NCI-H510A treated with DMSO at 0.1 percent for 48 hours (cell line): ENCODE results near the gene SLC9A1.

Experiments used
- DNase-seq: peaks from one replicate; lab custom pipeline; 2025; lab: John Stamatoyannopoulos, UW

SLC9A1 gene

DNA sequence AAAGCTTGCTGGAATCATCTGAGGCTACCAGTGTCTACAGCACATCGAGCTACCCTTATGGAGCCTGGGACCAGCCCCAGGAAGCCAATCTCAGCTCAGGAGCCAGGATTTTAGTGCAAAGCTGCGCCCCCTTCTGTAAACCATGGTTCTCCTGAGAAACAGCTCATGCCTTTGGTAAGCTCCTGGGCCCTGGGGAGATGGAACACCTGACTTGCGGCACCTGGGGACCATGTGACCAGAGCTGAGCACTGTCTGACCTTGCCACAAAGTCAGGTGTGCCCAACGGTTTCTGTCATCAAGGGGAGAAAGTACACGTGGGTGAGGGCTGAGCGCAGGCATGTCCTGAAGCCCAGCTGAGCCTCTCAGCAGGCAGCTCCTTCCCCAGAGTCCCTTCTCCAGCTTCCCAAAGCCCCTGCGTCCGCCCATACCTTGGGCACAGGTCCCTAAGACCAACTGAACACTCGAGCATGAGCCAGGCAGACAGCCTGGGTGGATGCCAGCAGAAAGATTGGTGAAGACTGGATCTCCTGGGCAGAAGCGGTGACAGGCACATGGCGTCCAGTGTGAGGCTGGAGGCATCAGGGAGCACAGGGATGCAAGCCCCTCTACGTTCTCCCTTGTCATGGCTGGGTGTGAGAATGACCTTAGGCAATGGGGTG, 84.4 kb downstream of the SLC9A1 start:
- DNase-seq = no peak

DNA sequence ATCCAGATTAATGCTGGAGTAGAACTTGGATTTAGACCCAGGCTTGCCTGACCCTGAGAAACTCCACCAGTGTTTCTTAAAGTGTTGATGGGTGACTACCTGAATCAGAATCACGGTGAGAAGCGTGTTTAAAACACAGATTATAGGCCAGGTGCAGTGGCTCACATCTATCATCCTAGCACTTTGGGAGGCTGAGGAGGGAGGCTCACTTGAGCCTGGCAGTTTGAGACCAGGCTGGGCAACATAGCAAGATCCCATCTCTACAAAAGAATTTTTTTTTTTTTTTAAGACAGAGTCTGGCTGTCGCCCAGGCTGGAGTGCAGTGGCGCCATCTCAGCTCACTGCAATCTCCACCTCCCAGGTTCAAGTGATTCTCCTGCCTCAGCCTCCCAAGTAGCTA, 86.0 kb downstream of the SLC9A1 start:
- no peak for DNase-seq

DNA sequence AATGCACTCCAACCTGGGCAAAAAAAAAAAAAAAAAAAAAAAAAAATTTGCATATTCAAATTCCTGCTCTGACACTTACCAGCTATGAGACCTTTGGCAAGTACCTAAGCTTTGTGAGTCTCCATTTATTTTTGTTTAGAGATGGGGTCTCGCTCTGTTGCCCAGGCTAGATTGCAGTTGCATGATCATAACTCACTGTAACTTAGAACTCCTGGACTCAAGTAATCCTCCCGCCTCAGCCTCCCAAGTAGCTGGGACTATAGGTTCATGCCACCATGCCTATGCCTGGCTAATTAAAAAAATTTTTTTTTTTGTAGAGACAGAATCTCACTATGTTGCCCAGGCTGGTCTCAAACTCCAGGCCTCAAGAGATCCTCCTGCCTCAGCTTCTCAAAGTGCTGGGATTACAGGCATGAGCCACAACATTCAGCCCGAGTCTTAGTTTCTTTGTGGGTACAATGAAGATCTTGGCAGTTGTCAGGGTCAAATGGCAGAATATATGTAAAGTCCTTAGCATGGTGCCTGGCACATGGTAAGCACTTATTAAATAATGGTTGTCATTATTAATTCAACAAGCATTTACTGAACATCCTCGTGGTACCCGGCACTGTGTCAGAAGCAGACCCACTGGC, 88.8 kb downstream of the SLC9A1 start:
- DNase-seq = no peak

DNA sequence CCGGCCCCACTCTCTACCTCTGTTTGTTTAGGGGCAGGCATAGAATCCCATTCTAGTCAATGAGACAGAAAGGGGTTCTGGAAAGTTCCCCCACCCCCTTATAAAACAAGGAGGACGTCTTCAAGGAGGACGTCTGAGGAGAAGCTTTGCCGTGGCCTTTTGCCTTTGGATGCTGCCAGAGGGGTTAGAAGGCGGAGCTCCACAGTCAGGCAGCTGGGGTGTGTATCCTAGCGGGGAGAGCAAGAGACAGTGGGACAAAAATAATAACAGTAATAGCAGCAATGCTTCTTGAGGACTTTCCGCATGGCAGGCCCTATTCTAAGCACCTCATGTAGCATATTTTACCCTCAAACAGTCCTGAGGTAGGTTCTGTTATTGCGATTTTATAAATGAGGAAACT, 94.0 kb downstream of the SLC9A1 start:
- no peak for DNase-seq

DNA sequence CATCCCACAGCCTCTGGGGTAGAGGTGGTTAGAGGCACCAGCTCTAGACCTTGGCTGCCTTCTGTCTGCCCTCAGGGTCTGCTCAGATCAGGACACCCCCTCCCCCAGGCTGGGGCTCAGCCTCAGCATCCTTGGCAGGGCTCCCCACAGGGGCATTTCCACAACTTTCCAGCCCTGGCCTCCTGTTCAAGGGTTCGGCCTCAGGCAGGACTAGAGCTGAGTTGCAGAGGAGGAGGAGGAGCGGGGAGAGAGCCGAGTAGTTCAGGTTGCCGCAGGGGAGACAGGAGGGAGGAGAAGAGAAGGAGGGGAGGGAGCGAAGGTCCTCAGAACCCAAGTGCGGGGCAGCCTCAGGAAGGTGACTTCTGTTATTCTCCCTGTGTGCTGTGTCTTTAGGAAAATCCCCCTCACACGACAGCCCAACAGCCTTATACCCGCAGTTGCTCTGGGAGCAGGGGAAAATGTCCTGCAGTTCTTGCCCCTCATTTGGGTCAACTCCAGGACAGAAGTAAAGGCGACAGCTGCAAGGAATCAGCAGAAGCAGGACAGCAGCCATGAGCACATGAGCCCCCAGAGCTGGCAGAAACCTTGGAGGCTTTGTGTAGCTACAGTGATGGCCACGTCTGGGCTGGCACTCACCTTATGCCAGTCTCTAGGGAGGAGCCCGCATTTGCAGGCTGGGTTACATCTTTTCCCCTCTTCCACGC, 95.8 kb downstream of the SLC9A1 start:
- no peak for DNase-seq

DNA sequence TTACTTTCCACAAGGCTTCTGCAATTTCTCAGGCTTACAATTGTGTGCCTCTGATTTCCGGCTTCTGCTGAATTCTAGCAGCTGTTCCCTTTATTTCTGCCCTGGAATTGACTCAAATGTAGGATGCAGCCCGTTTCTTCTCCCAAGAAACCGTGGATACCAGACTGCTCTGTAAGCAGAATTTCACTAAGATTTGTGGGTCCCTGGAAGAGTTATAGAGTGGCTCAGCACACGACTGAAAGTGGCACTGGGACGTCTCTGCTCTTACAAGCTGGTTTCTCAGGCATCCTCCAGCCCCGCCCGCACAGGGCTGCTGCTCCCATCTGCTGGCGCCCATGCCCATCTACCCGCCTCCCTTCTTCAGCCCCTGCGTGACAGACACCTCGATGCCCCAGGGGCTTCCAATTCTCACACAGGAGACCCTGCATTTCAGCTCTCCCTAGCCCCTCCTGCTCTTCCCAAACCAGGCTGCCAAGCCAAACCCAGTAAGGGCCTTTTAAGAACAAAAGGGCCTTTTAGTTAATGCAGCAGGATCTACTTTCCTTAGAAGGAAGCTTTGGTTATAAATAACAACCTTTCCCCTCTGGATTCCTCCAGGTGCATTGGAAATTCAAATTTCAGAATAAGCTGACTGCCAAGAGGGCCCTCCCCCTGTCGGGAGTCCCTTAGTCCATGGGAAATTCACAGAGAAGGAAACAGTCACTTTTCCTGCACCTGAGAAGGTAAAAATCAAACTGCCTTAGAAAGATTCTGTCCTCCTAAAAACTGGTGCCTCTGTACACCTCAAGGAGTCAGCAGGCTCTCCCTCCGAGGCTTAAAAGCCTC, 96.9 kb downstream of the SLC9A1 start:
- DNase-seq = peak; percentile 14

DNA sequence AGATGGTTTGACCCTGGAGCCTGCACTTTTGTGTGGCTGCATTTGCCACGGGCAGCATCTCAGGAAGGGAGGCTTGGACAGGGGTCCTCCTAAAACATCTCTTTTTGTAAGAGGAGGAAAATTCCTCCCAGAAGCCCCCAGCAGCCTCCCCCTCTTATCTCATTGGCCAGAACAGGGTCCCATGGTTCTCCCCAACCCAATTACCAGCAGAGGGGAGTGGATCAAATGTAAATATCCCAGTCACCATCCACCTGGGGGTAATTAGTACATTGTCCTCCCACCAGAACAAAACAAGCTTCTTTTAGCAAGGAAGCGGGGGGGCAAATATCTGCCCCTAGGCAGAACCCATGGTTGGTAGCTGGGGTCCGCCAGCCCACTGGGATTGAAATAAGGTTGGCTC, 97.5 kb downstream of the SLC9A1 start:
- no peak for DNase-seq

DNA sequence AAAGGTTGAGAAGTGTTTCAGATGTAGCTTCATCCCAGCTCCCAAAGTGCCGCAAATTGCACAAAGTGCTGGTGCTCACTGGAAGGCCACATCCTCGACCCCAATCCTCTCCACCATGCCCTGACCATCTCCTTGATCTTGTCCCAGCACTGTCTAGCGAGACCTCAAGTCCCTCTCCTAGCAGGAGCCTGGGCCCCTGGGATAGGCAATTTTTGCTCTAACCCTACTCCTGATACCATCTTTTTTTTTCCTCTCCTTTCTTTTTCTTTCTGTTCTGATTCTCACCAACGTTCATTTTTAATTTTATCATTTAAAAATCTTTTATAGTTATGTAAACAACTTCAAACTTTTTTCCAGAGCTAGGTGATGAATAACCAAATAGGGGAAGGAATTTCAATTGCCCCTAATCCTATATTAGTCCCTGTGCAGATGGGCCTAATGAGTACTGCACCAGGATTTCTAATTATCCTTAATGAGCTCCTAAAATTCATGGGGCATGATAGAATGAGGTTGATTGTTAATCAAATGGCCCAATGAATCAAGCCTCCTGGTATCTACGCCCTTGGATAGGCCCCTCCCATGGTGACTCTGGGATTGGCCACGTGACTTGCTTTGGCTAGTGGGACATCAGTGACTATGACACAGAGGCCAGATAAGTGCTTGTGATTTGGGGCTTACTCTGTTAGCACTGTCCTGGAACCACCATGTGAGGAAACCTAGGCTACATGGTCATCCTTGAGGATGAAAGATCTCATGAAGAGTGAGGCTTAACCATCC, 100.8 kb downstream of the SLC9A1 start:
- no peak for DNase-seq

DNA sequence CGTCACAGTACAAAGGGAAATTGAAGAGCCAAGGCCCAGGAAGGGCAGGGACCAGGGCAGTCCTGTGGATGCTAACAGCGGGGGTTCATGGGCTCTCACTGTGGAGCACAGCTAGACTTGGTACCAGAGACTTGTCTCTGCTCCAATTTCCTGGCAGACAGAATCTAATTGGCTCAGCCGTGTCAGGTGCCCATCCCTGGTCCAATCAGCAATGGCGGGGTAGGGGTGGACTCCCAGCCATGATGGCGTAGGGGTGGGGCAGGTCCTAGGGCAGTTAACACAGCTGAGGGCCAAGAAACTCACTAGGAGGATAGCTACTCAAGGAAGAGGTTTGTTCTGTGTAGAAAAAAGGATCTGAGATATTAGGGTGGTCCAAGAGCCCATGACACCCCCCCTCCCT, 102.4 kb downstream of the SLC9A1 start:
- no peak for DNase-seq

DNA sequence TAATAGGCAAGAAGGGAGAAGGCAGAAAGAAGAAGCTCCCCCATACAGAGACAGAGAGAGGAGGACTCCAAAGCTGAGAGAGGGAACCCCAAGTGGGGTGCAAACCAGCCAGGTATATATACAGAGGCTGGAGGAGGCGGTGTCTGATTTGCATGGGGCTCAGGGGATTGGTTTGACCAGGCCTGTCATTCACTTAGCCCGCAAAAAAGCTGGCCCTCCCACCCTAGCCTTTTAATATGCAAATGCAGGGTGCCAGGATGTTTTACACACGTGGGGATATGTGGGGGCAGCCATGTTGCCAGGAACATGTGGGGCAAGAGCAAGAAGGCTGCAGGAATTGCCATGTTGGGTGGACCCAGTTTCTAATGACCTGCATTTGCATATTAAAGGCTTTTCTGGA, 105.3 kb downstream of the SLC9A1 start:
- no peak for DNase-seq

DNA sequence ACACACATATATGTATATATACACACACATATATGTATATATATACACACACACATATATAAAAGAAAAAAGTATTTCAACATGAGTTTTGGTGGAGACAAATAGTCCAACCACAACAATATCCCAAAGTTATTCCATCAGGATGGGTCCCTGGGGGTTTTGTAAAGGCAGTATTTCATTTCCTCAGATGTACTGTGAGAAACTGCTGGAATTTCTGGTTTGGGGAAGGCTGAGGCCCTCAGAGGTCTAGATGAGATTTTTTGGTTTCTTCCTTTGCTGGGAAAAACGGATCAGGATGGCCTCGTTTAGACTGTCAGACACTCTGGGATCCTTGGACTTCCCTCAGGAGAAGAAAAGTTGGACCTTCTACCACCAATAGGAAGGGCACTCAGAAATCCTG, 105.8 kb downstream of the SLC9A1 start:
- no peak for DNase-seq
